ENCODE results near the gene DDN. TPM values are rescaled to one million over a fixed set of nuclear protein-coding genes. Genes with fewer than 3 reads are reported as not detected.

DDN gene
- polyA plus RNA-seq, 1 of the 3 experiments (the other 2 are of a cell fraction): 0.20 TPM

DNA sequence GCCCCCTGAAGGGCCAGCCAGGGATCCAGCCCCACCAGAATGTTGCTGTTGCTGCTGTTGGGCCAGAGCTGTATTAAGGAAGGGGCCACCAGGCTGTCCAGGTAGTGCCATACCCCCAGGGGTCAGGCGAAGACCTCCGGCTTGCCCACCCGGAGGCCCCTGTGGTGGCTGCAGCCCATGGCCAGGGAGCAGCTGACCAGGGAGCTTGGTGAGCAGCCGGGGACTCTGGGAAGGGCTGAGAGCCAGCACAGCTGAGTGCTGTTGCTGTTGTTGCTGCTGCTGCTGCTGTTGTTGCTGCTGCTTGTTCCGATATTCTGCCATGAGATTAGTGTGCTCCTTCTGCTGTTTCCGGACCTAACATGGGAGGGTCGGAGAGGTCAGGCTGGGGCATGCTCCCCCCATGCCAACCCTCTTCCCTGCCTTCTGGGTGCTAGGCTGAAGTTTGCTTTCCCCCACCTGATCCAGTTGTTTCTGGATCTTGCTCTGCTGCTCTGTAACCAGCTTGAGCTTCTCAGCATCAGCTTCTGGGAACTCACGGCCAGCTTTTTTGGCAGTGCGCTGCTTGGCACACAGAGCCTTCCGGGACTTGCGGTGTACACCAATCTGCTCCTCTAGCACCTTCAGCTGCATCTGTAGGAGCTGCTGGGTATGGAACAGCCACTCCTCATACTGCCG lies 34.6 kb upstream of the DDN start:
- Histone ChIP-seq H3K9ac (no peak overlapping the region), H3K79me2 (ENCODE audit: insufficient read depth) (no peaks in the 10 kb centered on the region), H3K4me3 (ENCODE audit: low read depth in 2 of 2, low read length in 1 of 2) (no peak overlapping the region), H3K9me2 (no peaks in the 10 kb centered on the region), H3F3A (replicated peaks; ENCODE audit: insufficient read depth) (no peaks in the 10 kb centered on the region), H4K20me1 (ENCODE audit: insufficient read depth) (no peaks in the 10 kb centered on the region), H3K27me3 (ENCODE audit: insufficient read depth) (no peaks in the 10 kb centered on the region), H3K9me3 (no peaks in the 10 kb centered on the region), H3K27ac (ENCODE audit: low read depth in 2 of 2, low read length in 1 of 2) (no peak overlapping the region), H2AFZ (ENCODE audit: low read depth) (no peak overlapping the region), H3K4me2 (no peak overlapping the region), H3K4me1 (ENCODE audit: control insufficient read depth in 1 of 2, insufficient read depth in 2 of 2, low read depth in 1 of 2, low read length in 1 of 2) (no peaks in the 10 kb centered on the region), H3K36me3 (replicated peaks in 1 of 2; ENCODE audit: control insufficient read depth in 1 of 2, insufficient read depth in 2 of 2, low read length in 1 of 2) (peaks cover 45 to 85% of the 10 kb centered on the region in 2 experiments)
- ChIA-PET CTCF (interaction anchor here (1.8 to 5.4 kb wide), 4 partner anchors 10 to 55 kb away, joined by 4 to 29 read pairs (median 10); no protein-coding TSS in a partner anchor), POLR2A (interaction anchor here (1.0 kb wide), 1 partner anchor 14 kb away, joined by 3 read pairs; no protein-coding TSS in a partner anchor)
- TF ChIP-seq TEAD4 (IDR thresholded peaks at IDR 0.05; ENCODE audit: borderline replicate concordance, insufficient read depth) (no peak), ELF1 (IDR thresholded peaks at IDR 0.05) (no peak), TAF1 (IDR thresholded peaks at IDR 0.05; ENCODE audit: borderline replicate concordance, low read depth, low read length) (no peak), TCF12 (IDR thresholded peaks at IDR 0.05) (no peak), SMC3 (IDR thresholded peaks at IDR 0.05; ENCODE audit: low read depth, low read length) (no peak), RFX5 (IDR thresholded peaks at IDR 0.05; ENCODE audit: low read length) (no peak), EZH2phosphoT487 (IDR thresholded peaks at IDR 0.05; ENCODE audit: borderline replicate concordance, low read depth) (no peak), FOXJ3 (CRISPR knock-in tag; IDR thresholded peaks at IDR 0.05) (no peak)
- TF ChIP-seq, protein P1, sequence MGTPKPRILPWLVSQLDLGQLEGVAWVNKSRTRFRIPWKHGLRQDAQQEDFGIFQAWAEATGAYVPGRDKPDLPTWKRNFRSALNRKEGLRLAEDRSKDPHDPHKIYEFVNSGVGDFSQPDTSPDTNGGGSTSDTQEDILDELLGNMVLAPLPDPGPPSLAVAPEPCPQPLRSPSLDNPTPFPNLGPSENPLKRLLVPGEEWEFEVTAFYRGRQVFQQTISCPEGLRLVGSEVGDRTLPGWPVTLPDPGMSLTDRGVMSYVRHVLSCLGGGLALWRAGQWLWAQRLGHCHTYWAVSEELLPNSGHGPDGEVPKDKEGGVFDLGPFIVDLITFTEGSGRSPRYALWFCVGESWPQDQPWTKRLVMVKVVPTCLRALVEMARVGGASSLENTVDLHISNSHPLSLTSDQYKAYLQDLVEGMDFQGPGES (IDR thresholded peaks at IDR 0.05; ENCODE audit: low read depth, low read length): no peak
- TF ChIP-seq, protein P2, sequence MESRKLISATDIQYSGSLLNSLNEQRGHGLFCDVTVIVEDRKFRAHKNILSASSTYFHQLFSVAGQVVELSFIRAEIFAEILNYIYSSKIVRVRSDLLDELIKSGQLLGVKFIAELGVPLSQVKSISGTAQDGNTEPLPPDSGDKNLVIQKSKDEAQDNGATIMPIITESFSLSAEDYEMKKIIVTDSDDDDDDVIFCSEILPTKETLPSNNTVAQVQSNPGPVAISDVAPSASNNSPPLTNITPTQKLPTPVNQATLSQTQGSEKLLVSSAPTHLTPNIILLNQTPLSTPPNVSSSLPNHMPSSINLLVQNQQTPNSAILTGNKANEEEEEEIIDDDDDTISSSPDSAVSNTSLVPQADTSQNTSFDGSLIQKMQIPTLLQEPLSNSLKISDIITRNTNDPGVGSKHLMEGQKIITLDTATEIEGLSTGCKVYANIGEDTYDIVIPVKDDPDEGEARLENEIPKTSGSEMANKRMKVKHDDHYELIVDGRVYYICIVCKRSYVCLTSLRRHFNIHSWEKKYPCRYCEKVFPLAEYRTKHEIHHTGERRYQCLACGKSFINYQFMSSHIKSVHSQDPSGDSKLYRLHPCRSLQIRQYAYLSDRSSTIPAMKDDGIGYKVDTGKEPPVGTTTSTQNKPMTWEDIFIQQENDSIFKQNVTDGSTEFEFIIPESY (IDR thresholded peaks at IDR 0.05; ENCODE audit: borderline replicate concordance, low read depth): no peak
- TF ChIP-seq, protein P3, sequence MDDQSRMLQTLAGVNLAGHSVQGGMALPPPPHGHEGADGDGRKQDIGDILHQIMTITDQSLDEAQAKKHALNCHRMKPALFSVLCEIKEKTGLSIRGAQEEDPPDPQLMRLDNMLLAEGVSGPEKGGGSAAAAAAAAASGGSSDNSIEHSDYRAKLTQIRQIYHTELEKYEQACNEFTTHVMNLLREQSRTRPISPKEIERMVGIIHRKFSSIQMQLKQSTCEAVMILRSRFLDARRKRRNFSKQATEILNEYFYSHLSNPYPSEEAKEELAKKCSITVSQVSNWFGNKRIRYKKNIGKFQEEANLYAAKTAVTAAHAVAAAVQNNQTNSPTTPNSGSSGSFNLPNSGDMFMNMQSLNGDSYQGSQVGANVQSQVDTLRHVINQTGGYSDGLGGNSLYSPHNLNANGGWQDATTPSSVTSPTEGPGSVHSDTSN (IDR thresholded peaks at IDR 0.05): no peak
- TF ChIP-seq, protein P4, sequence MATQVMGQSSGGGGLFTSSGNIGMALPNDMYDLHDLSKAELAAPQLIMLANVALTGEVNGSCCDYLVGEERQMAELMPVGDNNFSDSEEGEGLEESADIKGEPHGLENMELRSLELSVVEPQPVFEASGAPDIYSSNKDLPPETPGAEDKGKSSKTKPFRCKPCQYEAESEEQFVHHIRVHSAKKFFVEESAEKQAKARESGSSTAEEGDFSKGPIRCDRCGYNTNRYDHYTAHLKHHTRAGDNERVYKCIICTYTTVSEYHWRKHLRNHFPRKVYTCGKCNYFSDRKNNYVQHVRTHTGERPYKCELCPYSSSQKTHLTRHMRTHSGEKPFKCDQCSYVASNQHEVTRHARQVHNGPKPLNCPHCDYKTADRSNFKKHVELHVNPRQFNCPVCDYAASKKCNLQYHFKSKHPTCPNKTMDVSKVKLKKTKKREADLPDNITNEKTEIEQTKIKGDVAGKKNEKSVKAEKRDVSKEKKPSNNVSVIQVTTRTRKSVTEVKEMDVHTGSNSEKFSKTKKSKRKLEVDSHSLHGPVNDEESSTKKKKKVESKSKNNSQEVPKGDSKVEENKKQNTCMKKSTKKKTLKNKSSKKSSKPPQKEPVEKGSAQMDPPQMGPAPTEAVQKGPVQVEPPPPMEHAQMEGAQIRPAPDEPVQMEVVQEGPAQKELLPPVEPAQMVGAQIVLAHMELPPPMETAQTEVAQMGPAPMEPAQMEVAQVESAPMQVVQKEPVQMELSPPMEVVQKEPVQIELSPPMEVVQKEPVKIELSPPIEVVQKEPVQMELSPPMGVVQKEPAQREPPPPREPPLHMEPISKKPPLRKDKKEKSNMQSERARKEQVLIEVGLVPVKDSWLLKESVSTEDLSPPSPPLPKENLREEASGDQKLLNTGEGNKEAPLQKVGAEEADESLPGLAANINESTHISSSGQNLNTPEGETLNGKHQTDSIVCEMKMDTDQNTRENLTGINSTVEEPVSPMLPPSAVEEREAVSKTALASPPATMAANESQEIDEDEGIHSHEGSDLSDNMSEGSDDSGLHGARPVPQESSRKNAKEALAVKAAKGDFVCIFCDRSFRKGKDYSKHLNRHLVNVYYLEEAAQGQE (IDR thresholded peaks at IDR 0.05; ENCODE audit: low read depth, low read length): no peak
- DNase-seq: no peak
- WGBS (ENCODE audit: low lambda C conversion rate): 100% methylated on average over 5 of the region's 12 CpGs
